Pancreas (tissue), 10 donors: Measurements from ENCODE around the gene DPH7. TPM values are rescaled to one million over a fixed set of nuclear protein-coding genes. Genes with fewer than 3 reads are reported as not detected.
"Not testable (repeated sequence)": the region's sequence is repeated elsewhere in the genome, so short reads cannot be mapped to it uniquely, and the experiment has no call there.

ENCODE experiments used
- ATAC-seq, 4 donors: fragments of 200-7000 bp; cut with Tn5 transposase; one replicate each; pipeline versions ENCODE4 v1.8.0 to v1.9.1; 2020; ENCODE audit warnings: mild to moderate bottlenecking in 4 of 4, moderate library complexity in 4 of 4
- DNase-seq, 6 donors: peaks; one replicate each; pipeline ENCODE4 v3.0.0-alpha.2; 2020
- FAIRE-seq: peaks from 2 replicates; lab custom pipeline; 2012; peaks lifted over from hg19 to GRCh38; lab: Jason Lieb, UNC
- H3K27ac ChIP-seq, 4 donors: fragments of 200-600 bp; sonication (generic); 1 replicate in 3 of 4; 2 replicates in 1 of 4; pipeline versions ENCODE4 v1.5.0 to v1.8.0; 2020
- H3K27me3 ChIP-seq, 4 donors: fragments of 200-600 bp; one replicate each; pipeline ENCODE4 v1.8.0; 2021
- H3K36me3 ChIP-seq, 3 donors: fragments of 200-600 bp; sonication (generic) in 1 of 3; one replicate each; pipeline versions ENCODE4 v1.5.0 to v1.8.0; 2020 to 2021
- H3K4me1 ChIP-seq, 3 donors: fragments of 200-600 bp; one replicate each; pipeline ENCODE4 v1.8.0; 2021
- H3K4me3 ChIP-seq, 4 donors: fragments of 200-600 bp; sonication (generic) in 2 of 4; one replicate each; pipeline versions ENCODE4 v1.5.0 to v1.8.0; 2020 to 2021
- H3K9me3 ChIP-seq, 4 donors: fragments of 200-600 bp; one replicate each; pipeline ENCODE4 v1.8.0; 2021
- CTCF ChIP-seq, 4 donors: fragments of 200-600 bp; sonication (generic) in 3 of 4; IDR thresholded peaks; one replicate each; pipeline versions ENCODE4 v1.5.0 to v1.8.0; 2021; ENCODE audit warnings: antibody characterized with exemption in 4 of 4
- WGBS, 2 donors: extraction: QIAGEN DNeasy Blood & Tissue Kit; methylation state at CpG; one replicate each; pipeline ENCODE4 v1.1.7; 2013; 5-methylcytosine and 5-hydroxymethylcytosine counted together
- intact Hi-C, 3 donors: fragments of 100-400 bp; cut with DNase I; formaldehyde crosslinking; loops; one replicate each; pipeline versions ENCODE4 v1.11.1 to v1.14.2; 2022
- polyA plus RNA-seq, 2 donors: library from polyadenylated mRNA; stranded (reverse); fragments of 200-250 nt; gene quantifications; one replicate each; pipeline ENCODE4 v1.2.3, GENCODE V29; 2013
- total RNA-seq, 6 donors: library from RNA; stranded (reverse); fragmentation: NEBNext Ultra II Directional in 4 of 6; extraction: Animal tissue kit (Norgen Biotek cat#: 25700) in 4 of 6; gene quantifications; one replicate each; pipeline versions ENCODE4 v1.2.1 to v1.2.4, GENCODE V29; 2021 to 2023
- donor health status: healthy with polysubstance abuse.
- donor health status: DM: no; HTN: no; CAD: no; lungs with moderate emphysema.
- donor health status: DM: no; HTN: no; CAD: no.
- donor health status: control.
- donor health status: control.
- donor health status: Bipolar disorder and iron deficiency.
- donor health status: DM: yes; HTN: yes; CAD: no.
- donor health status: DM: no; HTN: no; CAD: no.
- donor health status: DM: no; HTN: no; CAD: no.
- donor health status: DM: yes; HTN: yes; CAD: no.

DPH7 gene
- total and polyA plus RNA-seq, 8 donors, result 16.7 to 174 (median 24.8) TPM

- ATAC-seq, result no peak
- H3K9me3 ChIP-seq, result no peaks in the 10 kb centered on the region
- TF ChIP-seq CTCF (IDR thresholded peaks at IDR 0.05), result no peak
- intact Hi-C loops, result no loop called here
- H3K4me3 ChIP-seq, result no peak overlapping the region
- no peak for DNase-seq
- peaks cover 0 to 3% (median 0%) of the 10 kb centered on the region in 3 donors for H3K4me1 ChIP-seq
- no peak overlapping the region for H3K27ac ChIP-seq
- no peaks in the 10 kb centered on the region for H3K27me3 ChIP-seq
- peaks cover 0 to 14% (median 0%) of the 10 kb centered on the region in 3 donors for H3K36me3 ChIP-seq
- no peak for FAIRE-seq
- 83% methylated on average over 24 of the region's 24 CpGs for WGBS, 2 donors
Measured at GRCh38 chr9:137556069-137556838, 22.5 kb downstream of the DPH7 start.

- ATAC-seq (no peak), FAIRE-seq (no peak), DNase-seq (no peak)
- Histone ChIP-seq H3K27ac (no peak overlapping the region), H3K27me3 (no peaks in the 10 kb centered on the region), H3K4me1 (peaks cover 0 to 3% (median 0%) of the 10 kb centered on the region in 3 donors), H3K9me3 (no peaks in the 10 kb centered on the region), H3K36me3 (peaks cover 0 to 14% (median 0%) of the 10 kb centered on the region in 3 donors), H3K4me3 (no peak overlapping the region)
- 89% methylated on average over 10 of the region's 10 CpGs for WGBS, 2 donors
- intact Hi-C loops, result no loop called here
- TF ChIP-seq CTCF (IDR thresholded peaks at IDR 0.05), result no peak
Measured at GRCh38 chr9:137555179-137555578, 23.5 kb downstream of the DPH7 start.

- 80 to 90% methylated on average over 1 of the region's 1 CpG for WGBS, 2 donors
- DNase-seq (no peak), ATAC-seq (no peak), FAIRE-seq (no peak)
- Histone ChIP-seq H3K36me3 (peaks cover 0 to 14% (median 0%) of the 10 kb centered on the region in 3 donors), H3K4me3 (no peak overlapping the region), H3K4me1 (peaks cover 0 to 3% (median 0%) of the 10 kb centered on the region in 3 donors), H3K27me3 (no peaks in the 10 kb centered on the region), H3K27ac (no peak overlapping the region), H3K9me3 (no peaks in the 10 kb centered on the region)
- TF ChIP-seq CTCF (IDR thresholded peaks at IDR 0.05), result no peak
- intact Hi-C loops, result no loop called here
Measured at GRCh38 chr9:137554349-137554748, 24.4 kb downstream of the DPH7 start.

GRCh38 chr9:137553654-137554053 is 25.1 kb downstream of the DPH7 start:
- H3K27me3 ChIP-seq, H3K9me3 ChIP-seq, FAIRE-seq, H3K27ac ChIP-seq, intact Hi-C loops, H3K4me1 ChIP-seq, H3K4me3 ChIP-seq, DNase-seq, ATAC-seq: not testable (repeated sequence)
- peaks cover 0 to 14% (median 0%) of the 10 kb centered on the region in 3 donors for H3K36me3 ChIP-seq
- WGBS, 2 donors, result 92% methylated on average over 10 of the region's 10 CpGs

- no peak for TF ChIP-seq CTCF (IDR thresholded peaks at IDR 0.05)
- H3K4me1 ChIP-seq, result peaks cover 0 to 6% (median 3%) of the 10 kb centered on the region in 3 donors
- no peak for FAIRE-seq
- peak; percentile 14 to 33 (median 20) for ATAC-seq
- no peaks in the 10 kb centered on the region for H3K9me3 ChIP-seq
- 2 to 4% methylated on average over 47 to 58 of the region's 58 CpGs for WGBS, 2 donors
- H3K27ac ChIP-seq, result peak overlapping the region; percentile 65 to 83 (median 70)
- DNase-seq, result peak in 4 of 6 donors; percentile 33 to 82 (median 48)
- H3K4me3 ChIP-seq, result peak overlapping the region; percentile 39 to 93 (median 78)
- no peaks in the 10 kb centered on the region for H3K27me3 ChIP-seq
- peaks cover 0 to 7% (median 0%) of the 10 kb centered on the region in 3 donors for H3K36me3 ChIP-seq
- intact Hi-C loops, result no loop called here
Measured at GRCh38 chr9:137552022-137552768, 26.5 kb downstream of the DPH7 start.
